Neural cell (in vitro differentiated cells): Measurements from ENCODE around the gene B4GALT2. TPM values are rescaled to one million over a fixed set of nuclear protein-coding genes. Genes with fewer than 3 reads are reported as not detected.

Experiments used
- H2AFZ ChIP-seq: fragments of 200-600, 300-800 bp; sonication (generic), shearing (Covaris generic); 2 replicates; pipeline ENCODE4 v1.6.0; 2014; ENCODE audit warnings: low read depth, mild to moderate bottlenecking, antibody characterized with exemption, low read length, moderate library complexity
- H3F3A ChIP-seq: fragments of 200-600 bp; shearing (Covaris generic); 2 replicates; pipeline ENCODE4 v1.6.1; 2016; ENCODE audit warnings: mild to moderate bottlenecking, moderate library complexity, mixed read lengths, antibody characterized with exemption, low read length; ENCODE audit not compliant: insufficient read depth, poor library complexity, severe bottlenecking
- H3K27ac ChIP-seq: fragments of 200-600, 300-800 bp; sonication (generic), shearing (Covaris generic); 2 replicates; pipeline ENCODE4 v1.5.1; 2014; ENCODE audit warnings: mild to moderate bottlenecking, low read length, moderate library complexity
- H3K27me3 ChIP-seq: fragments of 300-800, 200-600 bp; sonication (generic), shearing (Covaris generic); 2 replicates; pipeline ENCODE4 v1.6.0; 2014; ENCODE audit warnings: mild to moderate bottlenecking, low read depth, low read length, moderate library complexity; ENCODE audit not compliant: insufficient read depth
- H3K36me3 ChIP-seq: fragments of 300-800, 200-600 bp; sonication (generic), shearing (Covaris generic); 2 replicates; pipeline ENCODE4 v1.5.1; 2014; ENCODE audit warnings: mild to moderate bottlenecking, antibody characterized with exemption, low read length, moderate library complexity; ENCODE audit not compliant: insufficient read depth
- H3K4me2 ChIP-seq: fragments of 300-800, 200-600 bp; sonication (generic), shearing (Covaris generic); 2 replicates; pipeline ENCODE4 v1.6.0; 2014; ENCODE audit warnings: mild to moderate bottlenecking, low read length
- H3K4me3 ChIP-seq: fragments of 300-800, 200-600 bp; sonication (generic), shearing (Covaris generic); 2 replicates; pipeline ENCODE4 v1.5.1; 2014; ENCODE audit warnings: mild to moderate bottlenecking, low read length, moderate library complexity
- H3K79me2 ChIP-seq: fragments of 200-600 bp; shearing (Covaris generic); replicated peaks from 2 replicates; pipeline ENCODE4 v1.6.0; 2014; ENCODE audit warnings: mild to moderate bottlenecking, low read length, moderate library complexity; ENCODE audit not compliant: insufficient read depth
- H3K9ac ChIP-seq: fragments of 300-800, 200-600 bp; sonication (generic), shearing (Covaris generic); 2 replicates; pipeline ENCODE4 v1.6.1; 2016; ENCODE audit warnings: mild to moderate bottlenecking, low read length, mixed read lengths
- H3K9me2 ChIP-seq: fragments of 200-600 bp; shearing (Covaris generic); 2 replicates; pipeline ENCODE4 v1.6.1; 2016; ENCODE audit warnings: mild to moderate bottlenecking, low read length, mixed read lengths; ENCODE audit not compliant: insufficient read depth
- H3K9me3 ChIP-seq: fragments of 200-600, 300-800 bp; sonication (generic), shearing (Covaris generic); 2 replicates; pipeline ENCODE4 v1.6.1; 2016; ENCODE audit warnings: mild to moderate bottlenecking, mixed run types, low read length, moderate library complexity, mixed read lengths
- H4K20me1 ChIP-seq: fragments of 200-600 bp; shearing (Covaris generic); 2 replicates; pipeline ENCODE4 v1.6.1; 2016; ENCODE audit warnings: mild to moderate bottlenecking, mixed run types; ENCODE audit not compliant: insufficient read depth
- EP300 ChIP-seq: fragments of 450-650 bp; conservative IDR thresholded peaks from 2 replicates; pipeline ENCODE4 v1.6.1; 2014; ENCODE audit warnings: antibody characterized with exemption, mild to moderate bottlenecking, moderate library complexity; ENCODE audit not compliant: poor library complexity, severe bottlenecking
- EZH2 ChIP-seq: fragments of 200-600, 300-800 bp; shearing (Covaris generic), sonication (generic); IDR thresholded peaks from 2 replicates; pipeline ENCODE4 v1.6.1; 2014; ENCODE audit warnings: antibody characterized with exemption, low read length, borderline replicate concordance, mild to moderate bottlenecking; ENCODE audit not compliant: insufficient read depth, poor library complexity, severe bottlenecking
- MXI1 ChIP-seq: fragments of 450-650 bp; conservative IDR thresholded peaks from 2 replicates; pipeline ENCODE4 v1.6.1; 2014; ENCODE audit warnings: antibody characterized with exemption, mild to moderate bottlenecking; ENCODE audit not compliant: poor library complexity, severe bottlenecking
- POLR2AphosphoS5 ChIP-seq: IDR thresholded peaks from 2 replicates; pipeline ENCODE4 v1.6.1; 2012
- RAD21 ChIP-seq: fragments of 450-650 bp; conservative IDR thresholded peaks from 2 replicates; pipeline ENCODE4 v1.6.1; 2014; ENCODE audit warnings: antibody characterized with exemption, mild to moderate bottlenecking, moderate library complexity
- SMC3 ChIP-seq: fragments of 450-650 bp; conservative IDR thresholded peaks from 2 replicates; pipeline ENCODE4 v1.6.1; 2014; ENCODE audit warnings: antibody characterized with exemption, mild to moderate bottlenecking, moderate library complexity; ENCODE audit not compliant: poor library complexity
- TAF1 ChIP-seq: IDR thresholded peaks from 2 replicates; pipeline ENCODE4 v1.6.1; 2012; ENCODE audit warnings: low read depth
- polyA minus RNA-seq: library from RNA; depleted of rRNA, polyadenylated mRNA; stranded (reverse); fragments of >200 nt; gene quantifications from 2 replicates; pipeline ENCODE4 v1.2.3, GENCODE V29; 2014
- polyA plus RNA-seq: library from polyadenylated mRNA; depleted of rRNA; stranded (reverse); fragments of >200 nt; gene quantifications from 2 replicates; pipeline ENCODE4 v1.2.3, GENCODE V29; 2014
- TF ChIP-seq, protein P1 (sequence below): fragments of 450-650 bp; IDR thresholded peaks from 2 replicates; pipeline ENCODE4 v1.5.1; 2014; ENCODE audit warnings: antibody characterized with exemption, mild to moderate bottlenecking, moderate library complexity; ENCODE audit not compliant: poor library complexity, severe bottlenecking
- TF ChIP-seq, protein P2 (sequence below): IDR thresholded peaks from 2 replicates; pipeline ENCODE4 v1.6.1; 2012; ENCODE audit warnings: borderline replicate concordance

The B4GALT2 gene, protein sequence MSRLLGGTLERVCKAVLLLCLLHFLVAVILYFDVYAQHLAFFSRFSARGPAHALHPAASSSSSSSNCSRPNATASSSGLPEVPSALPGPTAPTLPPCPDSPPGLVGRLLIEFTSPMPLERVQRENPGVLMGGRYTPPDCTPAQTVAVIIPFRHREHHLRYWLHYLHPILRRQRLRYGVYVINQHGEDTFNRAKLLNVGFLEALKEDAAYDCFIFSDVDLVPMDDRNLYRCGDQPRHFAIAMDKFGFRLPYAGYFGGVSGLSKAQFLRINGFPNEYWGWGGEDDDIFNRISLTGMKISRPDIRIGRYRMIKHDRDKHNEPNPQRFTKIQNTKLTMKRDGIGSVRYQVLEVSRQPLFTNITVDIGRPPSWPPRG
- 129 and 147 TPM in 2 replicates for polyA plus RNA-seq
- polyA minus RNA-seq: 117 and 141 TPM in 2 replicates

DNA sequence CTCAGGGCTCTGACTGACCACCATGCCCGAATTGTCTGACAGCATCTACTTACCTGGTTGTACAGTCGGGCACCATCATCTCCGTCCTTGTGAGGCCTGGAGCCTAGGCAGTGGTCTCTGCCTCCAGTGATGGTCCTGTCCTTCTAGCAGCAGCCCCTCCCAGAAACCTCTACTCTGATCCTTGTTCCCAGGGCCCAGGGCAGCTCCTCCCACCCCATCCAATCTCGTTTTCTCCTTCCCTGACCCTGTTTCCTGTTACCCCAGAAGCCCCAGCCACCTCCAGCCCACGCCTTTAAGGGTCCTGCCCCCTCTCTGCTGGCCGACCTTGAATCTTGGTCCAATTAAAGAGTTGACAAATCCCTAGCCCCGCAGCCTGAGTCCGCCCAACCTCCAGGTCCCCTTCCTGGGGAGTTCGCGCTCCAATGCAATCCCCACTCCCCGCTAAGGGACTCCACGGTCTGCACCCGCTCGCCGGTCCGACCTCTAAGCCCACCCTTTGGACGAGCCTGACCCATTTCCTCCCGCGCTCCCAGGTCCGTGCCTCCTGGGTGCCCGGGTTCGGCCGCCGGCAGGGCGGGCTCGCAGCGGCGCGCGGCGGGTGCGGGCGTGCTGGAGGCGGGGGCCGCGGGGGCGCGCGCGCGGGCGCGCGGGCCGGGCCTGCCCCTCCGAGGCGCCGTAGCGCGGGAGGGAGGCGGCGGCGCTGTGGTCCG, at the start of gene B4GALT2:
Gene B4GALT2, plus strand, starts transcription at position 660 of the 710 bp plus-strand sequence. CDS start 1,951 bp downstream, outside the sequence.
- H4K20me1 ChIP-seq: peaks cover 3% of the 10 kb centered on the region
- H3F3A ChIP-seq: no peaks in the 10 kb centered on the region
- H3K36me3 ChIP-seq: no peaks in the 10 kb centered on the region
- H3K4me3 ChIP-seq: peak within 1 kb of the TSS; percentile 91
- peaks cover 40% of the 10 kb centered on the region for H3K79me2 ChIP-seq
- no peaks in the 10 kb centered on the region for H3K27me3 ChIP-seq
- H3K9me2 ChIP-seq: no peaks in the 10 kb centered on the region
- H3K4me2 ChIP-seq: peak within 1 kb of the TSS; percentile 96
- H3K9me3 ChIP-seq: no peaks in the 10 kb centered on the region
- peak within 1 kb of the TSS; percentile 21 for H2AFZ ChIP-seq
- H3K27ac ChIP-seq: peak within 1 kb of the TSS; percentile 42
- H3K9ac ChIP-seq: peak within 1 kb of the TSS; percentile 77
- peak; percentile 48 for TF ChIP-seq POLR2AphosphoS5
- TF ChIP-seq, protein P1, sequence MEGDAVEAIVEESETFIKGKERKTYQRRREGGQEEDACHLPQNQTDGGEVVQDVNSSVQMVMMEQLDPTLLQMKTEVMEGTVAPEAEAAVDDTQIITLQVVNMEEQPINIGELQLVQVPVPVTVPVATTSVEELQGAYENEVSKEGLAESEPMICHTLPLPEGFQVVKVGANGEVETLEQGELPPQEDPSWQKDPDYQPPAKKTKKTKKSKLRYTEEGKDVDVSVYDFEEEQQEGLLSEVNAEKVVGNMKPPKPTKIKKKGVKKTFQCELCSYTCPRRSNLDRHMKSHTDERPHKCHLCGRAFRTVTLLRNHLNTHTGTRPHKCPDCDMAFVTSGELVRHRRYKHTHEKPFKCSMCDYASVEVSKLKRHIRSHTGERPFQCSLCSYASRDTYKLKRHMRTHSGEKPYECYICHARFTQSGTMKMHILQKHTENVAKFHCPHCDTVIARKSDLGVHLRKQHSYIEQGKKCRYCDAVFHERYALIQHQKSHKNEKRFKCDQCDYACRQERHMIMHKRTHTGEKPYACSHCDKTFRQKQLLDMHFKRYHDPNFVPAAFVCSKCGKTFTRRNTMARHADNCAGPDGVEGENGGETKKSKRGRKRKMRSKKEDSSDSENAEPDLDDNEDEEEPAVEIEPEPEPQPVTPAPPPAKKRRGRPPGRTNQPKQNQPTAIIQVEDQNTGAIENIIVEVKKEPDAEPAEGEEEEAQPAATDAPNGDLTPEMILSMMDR: no peak

DNA sequence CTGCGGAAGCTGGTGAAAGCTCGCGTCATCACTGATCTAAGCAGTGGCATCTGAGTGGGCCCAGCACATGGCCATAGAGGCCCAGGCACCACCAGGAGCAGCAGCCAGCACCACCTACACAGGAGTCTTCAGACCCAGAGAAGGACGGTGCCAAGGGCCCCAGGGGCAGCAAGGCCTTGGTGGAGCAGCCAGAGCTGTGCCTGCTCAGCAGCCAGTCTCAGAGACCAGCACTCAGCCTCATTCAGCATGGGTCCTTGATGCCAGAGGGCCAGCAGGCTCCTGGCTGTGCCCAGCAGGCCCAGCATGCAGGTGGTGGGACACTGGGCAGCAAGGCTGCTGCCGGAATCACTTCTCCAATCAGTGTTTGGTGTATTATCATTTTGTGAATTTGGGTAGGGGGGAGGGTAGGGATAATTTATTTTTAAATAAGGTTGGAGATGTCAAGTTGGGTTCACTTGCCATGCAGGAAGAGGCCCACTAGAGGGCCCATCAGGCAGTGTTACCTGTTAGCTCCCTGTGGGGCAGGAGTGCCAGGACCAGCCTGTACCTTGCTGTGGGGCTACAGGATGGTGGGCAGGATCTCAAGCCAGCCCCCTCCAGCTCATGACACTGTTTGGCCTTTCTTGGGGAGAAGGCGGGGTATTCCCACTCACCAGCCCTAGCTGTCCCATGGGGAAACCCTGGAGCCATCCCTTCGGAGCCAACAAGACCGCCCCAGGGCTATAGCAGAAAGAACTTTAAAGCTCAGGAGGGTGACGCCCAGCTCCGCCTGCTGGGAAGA, 48.7 kb upstream of the B4GALT2 start:
- no peaks in the 10 kb centered on the region for H4K20me1 ChIP-seq
- no peaks in the 10 kb centered on the region for H3F3A ChIP-seq
- no peak overlapping the region for H3K4me3 ChIP-seq
- peaks cover 20% of the 10 kb centered on the region for H3K27me3 ChIP-seq
- no peak overlapping the region for H2AFZ ChIP-seq
- no peaks in the 10 kb centered on the region for H3K79me2 ChIP-seq
- no peak overlapping the region for H3K27ac ChIP-seq
- no peak for TF ChIP-seq POLR2AphosphoS5
- TF ChIP-seq, protein P1: peak; percentile 17
- H3K9me3 ChIP-seq: no peaks in the 10 kb centered on the region
- H3K36me3 ChIP-seq: no peaks in the 10 kb centered on the region
- H3K9ac ChIP-seq: no peak overlapping the region
- H3K9me2 ChIP-seq: no peaks in the 10 kb centered on the region
- no peak overlapping the region for H3K4me2 ChIP-seq

DNA sequence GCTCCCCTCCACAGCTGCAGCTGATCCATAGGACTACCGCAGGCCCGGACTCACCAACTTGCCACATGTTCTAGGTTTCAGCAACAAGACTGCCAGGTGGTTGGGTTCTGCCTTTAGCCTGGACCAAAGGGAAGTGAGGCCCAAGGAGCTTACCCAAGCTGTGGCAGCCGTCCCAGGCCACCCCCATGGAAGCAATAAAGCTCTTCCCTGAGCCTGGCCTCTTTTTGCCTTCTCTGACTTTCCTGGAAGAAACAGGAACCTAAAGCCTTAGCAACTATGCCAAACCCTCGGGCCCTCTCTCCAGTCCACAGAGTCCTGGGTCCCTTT, 48.1 kb upstream of the B4GALT2 start:
- H3F3A ChIP-seq: no peaks in the 10 kb centered on the region
- TF ChIP-seq, protein P1: no peak
- no peak for TF ChIP-seq MXI1
- TF ChIP-seq, protein P2, sequence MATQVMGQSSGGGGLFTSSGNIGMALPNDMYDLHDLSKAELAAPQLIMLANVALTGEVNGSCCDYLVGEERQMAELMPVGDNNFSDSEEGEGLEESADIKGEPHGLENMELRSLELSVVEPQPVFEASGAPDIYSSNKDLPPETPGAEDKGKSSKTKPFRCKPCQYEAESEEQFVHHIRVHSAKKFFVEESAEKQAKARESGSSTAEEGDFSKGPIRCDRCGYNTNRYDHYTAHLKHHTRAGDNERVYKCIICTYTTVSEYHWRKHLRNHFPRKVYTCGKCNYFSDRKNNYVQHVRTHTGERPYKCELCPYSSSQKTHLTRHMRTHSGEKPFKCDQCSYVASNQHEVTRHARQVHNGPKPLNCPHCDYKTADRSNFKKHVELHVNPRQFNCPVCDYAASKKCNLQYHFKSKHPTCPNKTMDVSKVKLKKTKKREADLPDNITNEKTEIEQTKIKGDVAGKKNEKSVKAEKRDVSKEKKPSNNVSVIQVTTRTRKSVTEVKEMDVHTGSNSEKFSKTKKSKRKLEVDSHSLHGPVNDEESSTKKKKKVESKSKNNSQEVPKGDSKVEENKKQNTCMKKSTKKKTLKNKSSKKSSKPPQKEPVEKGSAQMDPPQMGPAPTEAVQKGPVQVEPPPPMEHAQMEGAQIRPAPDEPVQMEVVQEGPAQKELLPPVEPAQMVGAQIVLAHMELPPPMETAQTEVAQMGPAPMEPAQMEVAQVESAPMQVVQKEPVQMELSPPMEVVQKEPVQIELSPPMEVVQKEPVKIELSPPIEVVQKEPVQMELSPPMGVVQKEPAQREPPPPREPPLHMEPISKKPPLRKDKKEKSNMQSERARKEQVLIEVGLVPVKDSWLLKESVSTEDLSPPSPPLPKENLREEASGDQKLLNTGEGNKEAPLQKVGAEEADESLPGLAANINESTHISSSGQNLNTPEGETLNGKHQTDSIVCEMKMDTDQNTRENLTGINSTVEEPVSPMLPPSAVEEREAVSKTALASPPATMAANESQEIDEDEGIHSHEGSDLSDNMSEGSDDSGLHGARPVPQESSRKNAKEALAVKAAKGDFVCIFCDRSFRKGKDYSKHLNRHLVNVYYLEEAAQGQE: no peak
- TF ChIP-seq TAF1: no peak
- TF ChIP-seq RAD21: no peak
- no peak for TF ChIP-seq EZH2
- TF ChIP-seq EP300: no peak
- no peak for TF ChIP-seq SMC3
- no peak for TF ChIP-seq POLR2AphosphoS5
- no peak overlapping the region for H3K4me2 ChIP-seq
- no peak overlapping the region for H3K4me3 ChIP-seq
- no peaks in the 10 kb centered on the region for H4K20me1 ChIP-seq
- H3K9me2 ChIP-seq: no peaks in the 10 kb centered on the region
- H3K9me3 ChIP-seq: no peaks in the 10 kb centered on the region
- H3K27ac ChIP-seq: no peak overlapping the region
- H3K27me3 ChIP-seq: peaks cover 26% of the 10 kb centered on the region
- no peaks in the 10 kb centered on the region for H3K79me2 ChIP-seq
- no peaks in the 10 kb centered on the region for H3K36me3 ChIP-seq
- H3K9ac ChIP-seq: no peak overlapping the region
- H2AFZ ChIP-seq: no peak overlapping the region
